CD4-positive, alpha-beta T cell treated with Interleukin-17A for 1 hour (primary cell): ENCODE data around the gene NDUFA12.

ENCODE experiments used
- DNase-seq: peaks from one replicate; pipeline ENCODE4 v3.0.0-alpha.2; 2020

The NDUFA12 gene

DNA sequence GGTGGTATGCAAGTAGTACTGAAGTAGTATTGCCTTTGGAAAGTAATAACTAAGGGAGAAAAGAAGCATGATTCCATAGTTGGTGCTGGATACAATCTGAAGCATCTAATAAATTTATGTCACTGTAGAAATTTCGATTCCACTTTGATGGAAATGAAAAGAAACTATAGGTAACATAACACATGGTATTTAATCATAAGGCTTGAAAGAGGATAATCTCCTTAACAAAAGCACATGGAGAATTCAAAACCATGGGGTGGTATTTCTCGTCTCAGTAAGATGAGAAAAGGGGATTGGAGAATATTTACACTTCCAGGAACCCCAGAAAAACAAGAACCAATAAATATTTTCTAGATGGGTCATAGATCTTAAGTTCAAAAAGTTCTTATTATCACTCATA, 72.7 kb downstream of the NDUFA12 start:
- no peak for DNase-seq

DNA sequence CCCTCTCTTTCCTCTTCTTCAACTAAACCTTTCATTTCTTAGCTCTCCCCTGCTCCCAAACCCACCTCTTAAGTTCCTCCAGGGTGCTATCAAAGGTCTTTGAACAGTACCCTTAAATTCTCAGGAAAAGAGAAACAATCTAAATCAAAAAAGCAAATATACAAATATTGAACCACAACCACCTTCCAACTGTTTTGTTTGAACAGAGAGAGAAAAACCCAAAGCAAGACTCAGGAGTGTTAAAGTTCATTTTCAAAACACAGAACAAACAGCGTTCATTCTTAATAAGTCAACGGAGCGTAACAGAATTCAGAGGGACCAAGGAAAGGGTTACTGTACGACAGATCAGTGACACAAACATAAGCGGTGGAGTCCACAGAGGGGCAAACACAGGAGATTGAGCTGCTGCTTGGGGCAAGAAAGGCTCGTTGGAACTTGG, 73.3 kb downstream of the NDUFA12 start:
- no peak for DNase-seq

DNA sequence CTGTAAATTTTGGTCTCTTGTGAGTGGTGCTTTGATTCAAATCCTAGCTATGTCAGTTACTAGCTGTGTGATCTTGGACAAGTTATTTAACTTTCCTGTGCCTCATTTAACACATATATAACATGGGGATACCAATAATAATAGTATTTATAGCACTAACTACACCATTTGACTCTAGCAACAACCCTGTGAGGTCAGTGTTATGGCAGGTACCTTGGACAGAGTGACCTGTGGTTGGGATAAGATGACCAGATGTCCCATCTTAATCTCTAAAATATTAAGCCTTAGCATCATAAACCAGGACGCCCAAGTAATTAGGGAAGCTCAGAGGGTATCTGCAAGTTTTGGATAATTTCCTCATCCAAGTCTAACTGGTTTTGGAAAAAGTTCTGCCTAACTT, 73.7 kb downstream of the NDUFA12 start:
- DNase-seq: no peak

DNA sequence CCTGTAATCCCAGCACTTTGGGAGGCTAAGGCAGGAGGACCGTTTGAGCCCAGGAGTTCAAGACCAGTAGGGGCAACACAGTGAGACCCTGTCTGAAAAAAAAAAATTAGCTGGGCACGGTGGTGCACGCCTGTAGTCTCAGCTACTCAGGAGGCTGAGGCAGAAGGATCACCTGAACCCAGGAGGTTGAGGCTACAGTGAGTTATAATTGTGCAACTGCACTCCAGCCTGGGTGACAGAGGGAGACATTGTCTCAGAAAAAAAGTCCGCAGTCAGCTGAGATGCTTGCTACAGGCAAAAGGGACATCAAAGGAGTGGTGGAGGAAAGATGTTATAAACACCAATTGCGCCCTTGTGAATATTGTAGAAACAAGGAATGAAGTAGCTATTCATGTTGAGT, 77.8 kb downstream of the NDUFA12 start:
- DNase-seq: peak; percentile 17

DNA sequence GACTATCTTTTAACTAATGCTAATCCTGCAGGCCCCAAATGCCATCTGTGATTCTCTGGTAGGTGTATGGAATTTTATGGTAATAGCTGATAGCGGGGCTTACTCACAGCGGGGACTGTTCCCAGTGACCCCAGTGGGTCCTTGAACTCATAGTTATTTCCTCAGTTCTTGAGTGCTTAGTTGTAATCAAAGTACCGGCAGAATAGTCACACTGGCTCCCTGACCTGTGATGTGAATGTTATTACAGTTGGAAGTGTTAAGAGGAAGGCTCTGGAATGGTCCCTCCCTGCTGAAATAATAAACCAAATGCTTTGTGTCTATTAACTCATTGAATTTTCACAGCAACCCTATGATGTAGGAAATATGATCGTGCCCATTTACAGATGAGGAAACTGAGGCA, 78.3 kb downstream of the NDUFA12 start:
- no peak for DNase-seq

DNA sequence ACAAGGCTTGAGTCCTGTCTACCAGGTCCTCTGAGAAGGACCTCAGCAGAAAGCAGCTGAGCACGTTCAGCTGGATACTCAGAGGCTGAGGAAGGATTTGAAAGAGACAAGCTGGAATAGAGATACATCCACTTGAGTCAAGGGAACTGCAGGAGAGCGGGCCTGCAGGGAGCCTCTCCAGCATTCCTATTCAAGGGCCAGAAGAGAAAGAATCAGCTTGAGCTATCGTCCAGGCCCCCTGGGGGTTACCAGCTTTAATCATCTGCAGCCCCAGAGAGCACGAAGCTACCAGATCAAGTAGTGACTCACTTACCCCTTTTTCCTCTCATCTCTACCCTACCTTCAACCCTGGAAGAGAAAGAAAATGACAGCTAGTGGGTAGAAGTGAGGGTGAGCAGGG, 80.9 kb downstream of the NDUFA12 start:
- no peak for DNase-seq
